GM18520 (cell line): ENCODE data around the gene LANCL2.

Source experiments
- ATAC-seq: cut with Tn5 transposase; IDR thresholded peaks from one replicate; pipeline ENCODE4 v1.9.1; 2021; ENCODE audit not compliant: unreplicated experiment

Gene LANCL2

GRCh38 chr7:55436457-55436856 is 71.3 kb downstream of the LANCL2 start:
- no peak for ATAC-seq

DNA sequence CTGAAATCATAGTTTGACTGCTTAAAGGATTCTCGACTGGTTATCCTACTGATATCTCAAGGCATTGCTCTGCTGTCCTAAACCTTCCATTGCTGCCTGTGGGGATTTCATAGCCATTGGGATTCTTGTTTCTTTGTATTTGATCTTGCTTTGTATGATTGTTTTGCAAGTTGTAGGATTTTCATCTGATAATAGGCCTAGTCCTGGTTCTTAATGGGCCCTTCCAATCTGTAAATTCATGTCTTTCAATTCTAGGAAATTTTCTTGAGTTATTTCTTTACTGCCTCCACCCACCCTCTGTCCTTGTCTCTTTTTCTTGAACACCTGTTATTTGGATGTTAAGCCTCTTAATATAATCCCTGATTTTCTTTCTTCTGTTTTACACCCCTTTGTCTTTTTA is 72.2 kb downstream of the LANCL2 start:
- no peak for ATAC-seq

GRCh38 chr7:55438085-55438756 is 73.1 kb downstream of the LANCL2 start:
- ATAC-seq = no peak

DNA sequence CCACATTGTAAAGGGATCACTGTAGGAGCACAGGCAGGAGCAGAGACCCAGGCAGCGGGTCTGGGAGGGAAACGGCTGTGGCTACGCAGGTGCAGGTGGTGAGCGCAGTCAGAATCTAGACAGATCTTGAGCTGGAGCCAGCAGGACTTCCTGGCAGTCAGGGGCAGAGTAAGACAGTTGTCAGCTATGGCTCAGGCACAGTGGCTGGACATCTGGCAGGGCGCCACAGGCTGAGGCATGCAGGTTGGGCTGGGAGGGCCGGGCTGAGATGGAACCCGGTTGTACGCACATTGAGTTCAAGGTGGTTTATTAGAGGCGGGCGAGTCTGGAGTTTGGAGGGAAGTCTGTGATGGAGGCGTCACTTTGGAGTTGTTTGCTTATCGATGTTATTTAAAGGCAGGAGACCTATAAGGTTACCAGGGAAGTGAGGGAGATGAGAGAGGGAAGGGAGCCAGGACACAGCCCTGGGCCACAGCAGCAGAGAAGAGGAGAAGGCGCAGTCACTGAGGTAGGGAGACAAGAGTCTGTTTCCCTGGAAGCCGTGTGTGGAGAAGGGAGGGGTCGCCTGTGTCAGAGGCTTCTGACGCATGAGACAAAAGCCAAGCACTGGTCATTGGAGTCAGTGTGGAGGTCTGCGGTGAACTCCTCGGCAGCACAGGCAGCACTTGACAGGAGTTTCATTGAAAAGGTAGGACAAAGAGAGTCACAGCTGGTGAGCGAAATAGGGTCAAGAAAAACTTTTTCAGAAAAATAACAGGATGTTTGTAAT is 73.8 kb downstream of the LANCL2 start:
- no peak for ATAC-seq

DNA sequence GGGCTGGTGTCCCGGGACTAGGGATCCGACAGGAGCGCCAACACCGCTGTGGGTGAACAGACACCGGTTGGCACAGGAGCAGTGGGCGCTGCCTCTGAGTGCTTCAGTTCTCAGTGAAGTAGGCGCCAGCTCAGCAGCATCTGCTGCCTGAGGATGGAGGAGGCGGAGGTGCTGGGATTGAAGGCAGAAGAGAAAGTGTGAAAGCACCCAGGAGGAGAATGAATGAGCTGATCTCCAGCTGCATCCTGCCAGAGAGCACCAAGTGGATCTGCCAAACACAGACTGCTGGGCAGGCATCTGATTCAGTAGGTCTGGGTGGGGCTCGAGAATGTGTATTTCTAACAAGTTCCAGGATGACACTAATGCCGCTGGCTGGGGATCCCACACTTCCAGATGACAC is 74.5 kb downstream of the LANCL2 start:
- ATAC-seq = no peak

- ATAC-seq = no peak
These were observed 75.0 kb downstream of the LANCL2 start for GRCh38 chr7:55440040-55440690.

GRCh38 chr7:55441002-55441401 is 75.9 kb downstream of the LANCL2 start:
- ATAC-seq = no peak

DNA sequence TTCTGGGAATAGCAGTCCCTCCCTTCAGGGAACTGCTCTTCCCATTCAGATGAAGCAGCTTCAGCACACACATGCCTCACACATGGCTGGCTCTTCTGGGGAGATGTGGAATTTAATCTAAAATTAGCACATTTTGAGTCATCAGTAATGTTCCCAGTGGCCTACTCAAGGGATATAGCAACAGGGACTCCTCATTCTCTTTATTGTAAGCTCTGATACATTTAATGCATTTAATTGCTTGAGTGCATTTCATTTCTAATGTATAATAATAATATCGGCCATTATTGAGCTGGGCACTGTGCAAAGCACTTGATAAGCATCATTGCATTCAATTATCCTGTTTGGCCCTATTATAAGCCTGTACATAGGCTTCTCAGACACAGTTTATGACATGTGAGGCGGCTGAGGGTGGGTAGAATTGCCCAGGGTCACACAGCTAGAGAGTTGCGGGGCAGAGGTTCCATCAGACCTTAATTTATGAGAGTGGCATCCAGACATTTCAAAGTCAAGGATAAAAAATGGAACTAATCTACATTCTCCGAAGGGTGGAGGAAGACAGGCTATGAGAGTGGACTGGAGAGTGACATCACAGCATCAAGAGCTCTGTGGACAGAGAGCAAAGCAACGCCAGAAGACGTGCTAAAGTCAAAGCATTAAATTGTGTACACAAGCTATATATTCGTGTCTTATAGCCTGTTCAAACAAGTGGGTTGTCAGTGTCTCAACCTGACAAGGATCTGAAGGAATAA is 76.8 kb downstream of the LANCL2 start:
- ATAC-seq = no peak

DNA sequence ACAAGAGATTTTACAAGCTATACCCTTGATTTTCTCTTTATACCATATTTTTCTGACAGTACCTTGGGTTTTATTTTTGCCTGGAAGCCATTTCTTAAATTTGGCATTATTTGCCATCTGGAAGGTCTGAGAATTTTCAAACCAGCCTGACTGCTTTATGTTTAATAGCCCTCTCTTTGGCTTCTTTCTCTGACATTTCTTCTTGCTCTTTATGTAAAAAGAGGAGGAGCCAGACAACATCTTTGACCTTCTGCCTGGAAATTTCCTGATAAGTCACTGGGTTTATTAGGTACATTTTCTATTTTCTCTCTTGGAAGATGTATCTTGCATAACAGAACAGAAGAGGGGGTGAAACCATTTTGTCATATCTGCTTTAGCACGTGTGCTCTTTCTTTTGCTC is 79.6 kb downstream of the LANCL2 start:
- ATAC-seq = no peak

DNA sequence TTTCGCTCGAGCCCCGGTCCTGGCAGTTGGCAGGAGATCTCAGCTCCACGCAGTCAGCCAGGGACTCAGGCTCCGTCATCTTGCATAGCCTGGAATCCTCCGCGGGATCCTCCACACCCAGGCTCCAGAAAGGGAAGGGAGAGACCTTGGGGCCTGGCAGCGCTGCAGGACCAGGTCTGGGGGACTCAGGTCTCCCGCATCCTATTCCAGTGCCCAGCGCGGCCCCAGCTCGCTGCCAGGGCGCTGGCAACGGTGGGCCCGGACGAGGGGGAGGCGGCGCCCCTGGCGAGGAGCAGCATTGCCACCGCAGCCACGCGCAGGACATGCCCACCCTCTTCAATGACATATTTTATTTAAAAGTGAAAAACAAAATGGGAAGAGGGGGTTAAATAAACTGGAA is 83.4 kb downstream of the LANCL2 start:
- ATAC-seq = no peak

DNA sequence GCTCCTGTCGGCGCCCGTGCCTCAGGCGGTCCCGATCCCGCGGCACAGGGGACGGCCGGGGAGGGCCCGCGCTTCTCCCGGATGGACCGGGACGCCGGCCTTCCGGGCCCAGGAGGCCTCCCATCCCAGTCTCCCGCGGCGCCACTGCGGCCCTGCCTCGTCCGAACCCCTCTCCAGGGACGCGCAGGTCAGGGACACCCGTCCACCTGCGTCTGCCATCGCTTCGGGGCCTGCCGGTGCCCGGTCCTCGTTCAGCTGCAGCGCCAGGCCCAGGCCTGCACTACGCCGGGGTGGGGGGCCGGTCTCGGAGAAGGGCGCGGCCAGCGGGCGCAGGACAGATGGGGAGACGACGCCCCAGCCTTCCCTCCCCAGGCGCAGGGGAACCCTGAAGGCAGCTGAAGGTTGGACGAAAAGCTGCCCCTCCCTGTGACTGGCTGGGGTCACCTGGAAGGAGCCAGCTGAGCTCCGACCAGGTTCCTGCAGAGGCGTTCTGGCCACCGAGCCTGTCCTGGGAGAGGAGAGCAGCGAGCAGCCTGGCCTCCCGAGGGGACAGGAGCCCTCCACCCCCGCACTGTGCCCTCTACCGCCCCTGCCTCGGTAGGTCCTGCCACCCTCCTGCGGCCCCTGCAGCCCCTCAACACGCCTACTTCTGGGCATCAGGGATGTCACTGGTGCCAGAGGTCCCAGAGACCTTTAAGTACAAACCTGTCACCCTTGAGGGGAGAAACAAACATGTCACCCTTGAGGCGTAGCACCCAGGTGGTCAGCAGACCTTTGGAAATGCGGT is 84.3 kb downstream of the LANCL2 start:
- ATAC-seq = no peak

GRCh38 chr7:55449992-55450535 is 84.9 kb downstream of the LANCL2 start:
- ATAC-seq = no peak

- no peak for ATAC-seq
These were observed 87.8 kb downstream of the LANCL2 start for GRCh38 chr7:55452971-55453370.

- no peak for ATAC-seq
These were observed 92.7 kb downstream of the LANCL2 start for GRCh38 chr7:55457801-55458200.

DNA sequence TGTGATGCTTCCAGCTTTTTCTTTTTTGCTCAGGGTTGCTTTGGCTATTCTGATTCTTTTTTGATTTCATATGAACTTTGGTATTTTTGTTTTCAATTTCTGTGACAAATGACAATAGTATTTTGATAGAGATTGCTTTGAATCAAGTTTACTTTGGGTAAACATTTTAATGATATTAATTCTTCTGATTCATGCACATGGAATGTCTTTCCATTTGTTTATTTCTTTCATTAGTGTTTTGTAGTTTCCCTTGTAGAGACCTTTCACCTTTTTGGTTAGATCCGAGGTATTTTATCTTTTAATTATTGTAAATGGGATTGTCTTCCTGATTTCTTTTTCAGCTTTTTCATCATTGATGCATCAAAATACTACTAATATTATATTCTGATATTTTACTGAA is 93.2 kb downstream of the LANCL2 start:
- no peak for ATAC-seq

GRCh38 chr7:55463686-55464262 is 98.6 kb downstream of the LANCL2 start:
- no peak for ATAC-seq

DNA sequence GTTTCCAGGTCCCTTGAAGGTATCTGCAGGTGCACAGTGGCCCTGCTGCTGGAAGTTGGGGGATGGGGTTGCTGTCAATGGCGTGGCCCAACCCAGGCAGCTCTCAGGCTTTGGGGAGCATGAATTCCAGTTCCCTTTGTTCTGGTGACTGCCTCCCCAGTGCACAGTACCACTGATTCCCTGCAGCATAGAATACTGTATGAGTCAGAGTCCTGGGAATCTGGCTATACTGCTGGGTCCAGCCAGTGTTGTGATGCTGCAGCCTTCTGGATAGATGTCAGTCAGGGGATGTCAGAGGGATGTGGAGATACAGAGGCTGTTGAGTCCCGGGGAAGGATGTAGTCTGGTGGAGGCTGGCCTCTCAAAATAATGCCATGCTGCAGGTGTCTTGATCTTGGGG is 99.3 kb downstream of the LANCL2 start:
- no peak for ATAC-seq

GRCh38 chr7:55465691-55466090 is 100.6 kb downstream of the LANCL2 start:
- ATAC-seq = no peak

GRCh38 chr7:55467047-55467593 is 102.0 kb downstream of the LANCL2 start:
- no peak for ATAC-seq

- ATAC-seq = no peak
These were observed 103.4 kb downstream of the LANCL2 start for GRCh38 chr7:55468495-55468894.
